ENCODE data around the gene COL9A3.

The COL9A3 gene

GRCh38 chr20:62881662-62882395 is 65.0 kb downstream of the COL9A3 start:
- no peak for DNase-seq

- no peak for DNase-seq
Observed at GRCh38 chr20:62882426-62882825, 65.6 kb downstream of the COL9A3 start.

DNA sequence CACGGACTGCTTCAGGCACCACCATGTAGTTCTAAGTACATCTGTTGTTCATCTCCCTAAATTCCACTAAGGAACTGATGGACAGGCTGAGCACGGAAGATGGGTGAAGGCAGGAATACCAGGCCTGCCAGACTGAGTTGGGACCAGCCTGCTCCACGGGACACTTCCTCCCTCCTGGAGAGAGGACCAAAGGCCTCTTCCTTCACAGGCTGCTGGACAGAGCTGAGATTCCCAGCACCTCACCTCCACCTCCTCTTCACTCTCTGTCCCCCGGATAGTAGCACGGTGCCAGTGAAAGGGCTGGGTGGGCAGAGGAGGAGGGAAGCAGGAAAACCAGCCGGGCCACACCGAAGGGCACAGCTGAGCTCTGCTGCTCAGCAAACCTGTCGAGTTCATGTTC is 67.7 kb downstream of the COL9A3 start:
- DNase-seq = no peak

DNA sequence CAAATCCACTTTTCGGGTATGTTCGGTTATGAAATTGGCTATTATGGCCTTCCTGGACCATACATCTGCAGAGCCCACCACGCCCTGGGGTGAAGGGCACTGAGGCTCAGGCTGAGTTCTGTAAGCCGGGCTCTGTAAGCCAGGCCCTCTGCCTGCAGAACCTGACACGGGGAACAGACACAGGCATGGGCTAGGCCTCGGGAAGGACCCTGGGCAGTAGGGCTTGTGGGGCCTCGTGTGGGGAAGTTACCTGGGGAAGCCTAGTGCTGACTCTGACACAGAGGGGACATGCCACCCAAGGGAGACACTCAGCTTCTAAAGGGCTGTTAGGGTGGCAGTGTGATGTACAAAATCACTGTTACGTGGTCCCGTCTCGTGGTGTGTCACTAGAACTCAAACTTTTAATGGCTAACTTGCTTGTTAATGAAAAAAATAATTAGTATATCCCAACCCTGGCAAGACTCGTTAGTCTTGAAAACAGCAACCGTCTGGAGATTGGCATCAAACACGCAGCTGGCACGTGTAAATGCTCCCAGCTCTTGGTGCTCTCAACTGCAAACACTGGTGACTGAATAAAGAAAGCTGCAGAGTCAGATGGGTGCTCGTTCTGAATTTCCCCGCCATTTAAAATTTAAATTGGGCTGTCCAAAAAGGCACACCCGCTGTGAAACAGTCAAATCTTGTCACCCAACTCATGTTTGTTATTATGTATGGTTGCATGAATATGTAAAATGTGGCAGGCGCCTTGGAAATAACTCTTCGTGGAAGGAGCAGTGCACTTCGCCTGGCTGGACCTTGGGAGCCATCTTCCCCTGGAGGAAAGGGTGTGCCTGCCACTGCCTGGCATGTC is 68.4 kb downstream of the COL9A3 start:
- DNase-seq = no peak

DNA sequence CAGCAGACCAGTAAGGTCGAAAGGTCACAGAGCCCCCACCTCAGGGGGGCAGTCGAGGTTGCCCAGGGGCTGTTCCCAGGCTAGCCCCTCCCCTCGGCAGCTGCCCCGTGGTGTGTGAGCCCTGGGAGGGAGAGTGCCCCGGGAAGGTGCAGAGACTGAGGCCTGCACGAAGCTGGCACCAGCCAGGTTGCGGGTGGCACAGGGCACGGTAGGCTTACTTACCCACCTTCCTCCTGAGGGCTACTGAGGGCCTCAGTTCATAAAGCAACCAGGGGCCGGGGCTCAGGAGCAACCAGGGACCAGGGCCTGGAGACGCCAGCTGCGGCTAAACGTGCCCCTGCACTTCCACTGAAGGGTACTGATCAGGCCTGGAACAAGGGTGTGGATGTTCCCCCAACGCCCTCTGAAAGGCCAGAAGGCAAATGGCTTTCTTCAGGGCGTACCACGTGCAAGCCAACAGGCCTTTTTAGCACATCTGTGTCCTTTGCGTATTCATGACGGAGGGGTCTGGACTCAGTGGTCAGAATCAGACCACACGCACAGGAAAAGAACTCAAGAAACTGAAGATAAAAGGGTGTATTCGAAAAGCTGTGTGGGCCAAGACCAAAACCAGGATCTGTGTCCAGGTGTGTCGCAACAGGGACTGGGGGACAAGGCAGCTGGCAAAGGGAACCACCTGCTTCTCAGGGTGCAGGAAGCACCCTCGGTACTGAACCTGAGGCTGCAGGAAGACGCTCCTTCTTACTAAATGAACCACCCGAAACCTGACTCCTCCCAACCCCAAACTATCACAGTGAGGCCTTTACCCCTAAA is 69.3 kb downstream of the COL9A3 start:
- no peak for DNase-seq

DNA sequence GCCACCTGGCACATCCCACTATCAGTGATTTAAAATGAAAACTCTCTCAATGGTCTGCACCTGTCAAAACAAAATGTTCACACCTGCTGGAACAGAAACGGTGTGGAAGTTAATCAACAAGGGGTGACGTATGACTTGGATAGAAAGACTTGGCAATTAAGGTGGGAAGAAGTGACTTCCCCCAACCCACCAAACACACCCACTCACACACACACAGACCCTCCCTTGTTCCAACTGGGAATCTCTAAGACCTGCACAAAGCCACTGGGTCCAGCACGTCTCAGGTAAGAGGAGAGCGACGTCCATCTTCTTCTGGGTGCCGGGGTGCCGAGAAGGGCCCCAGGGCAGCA is 69.8 kb downstream of the COL9A3 start:
- no peak for DNase-seq

DNA sequence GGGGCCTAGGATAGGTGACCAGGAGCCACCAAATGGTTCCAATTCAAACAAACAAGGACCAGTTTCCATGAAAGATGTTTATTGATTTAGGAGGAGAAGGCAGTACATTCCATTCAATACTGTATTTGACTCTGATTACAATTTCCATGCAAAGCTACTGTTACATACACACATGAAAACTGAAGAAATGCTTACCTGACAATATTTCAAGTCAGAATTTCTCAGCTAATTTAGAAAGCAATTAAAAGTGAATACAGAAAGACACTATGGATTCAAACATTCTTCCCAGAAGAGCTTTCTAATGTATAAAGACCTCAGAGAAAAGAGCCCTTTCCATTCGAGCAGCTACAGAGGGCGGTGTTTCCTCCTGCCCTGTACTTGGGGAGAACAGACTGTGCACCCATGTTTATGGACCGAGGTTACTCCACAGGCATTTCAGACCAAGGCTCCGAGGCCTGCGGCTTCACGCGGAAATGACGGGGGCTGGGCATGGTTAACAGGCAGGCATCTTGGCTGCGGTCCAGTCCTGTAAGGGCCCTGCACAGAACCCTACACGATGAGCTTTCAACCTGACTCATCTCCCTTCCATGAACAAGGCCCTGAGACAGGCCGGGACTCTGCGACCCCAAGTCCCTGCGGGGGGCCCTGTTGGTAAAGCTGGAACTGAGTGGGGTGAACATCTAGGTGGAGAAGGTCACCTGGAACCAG is 70.5 kb downstream of the COL9A3 start:
- DNase-seq = no peak

DNA sequence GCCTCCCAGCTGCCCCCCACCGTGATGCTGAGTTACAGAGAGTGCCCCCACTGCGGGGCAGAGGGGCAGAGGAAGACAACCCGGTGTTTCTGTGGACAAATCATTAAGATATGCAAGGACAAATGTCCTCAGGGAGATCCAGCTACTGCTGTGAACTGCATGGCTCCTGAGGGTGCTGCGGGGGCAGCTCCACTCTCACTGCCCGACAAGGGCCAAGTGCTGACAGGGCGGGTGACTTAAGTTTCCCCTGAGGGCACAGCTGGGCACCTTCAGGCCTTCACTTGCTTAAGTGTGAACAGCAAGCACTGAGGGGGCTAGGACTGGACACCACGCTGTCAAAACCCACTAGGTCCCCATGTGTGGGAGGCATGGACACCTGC is 71.0 kb downstream of the COL9A3 start:
- no peak for DNase-seq

DNA sequence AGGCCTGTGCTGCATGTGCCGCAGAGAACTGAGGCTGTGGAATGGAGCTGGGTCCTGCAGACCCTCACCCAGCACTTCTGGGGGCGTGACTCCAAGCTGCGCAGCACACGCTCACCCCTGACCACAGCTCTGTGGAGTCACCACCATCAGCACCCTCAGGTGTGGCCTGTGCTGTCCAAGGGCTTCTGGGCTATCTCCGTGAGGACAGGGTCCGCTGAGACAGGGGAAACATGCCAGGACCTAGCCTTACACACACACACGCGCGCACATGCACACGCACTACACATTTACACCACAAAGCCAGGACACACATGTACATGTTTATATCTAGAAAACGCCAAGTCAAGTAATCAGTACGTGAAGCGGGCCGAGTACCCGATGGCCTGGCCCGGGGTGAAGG is 71.6 kb downstream of the COL9A3 start:
- no peak for DNase-seq

DNA sequence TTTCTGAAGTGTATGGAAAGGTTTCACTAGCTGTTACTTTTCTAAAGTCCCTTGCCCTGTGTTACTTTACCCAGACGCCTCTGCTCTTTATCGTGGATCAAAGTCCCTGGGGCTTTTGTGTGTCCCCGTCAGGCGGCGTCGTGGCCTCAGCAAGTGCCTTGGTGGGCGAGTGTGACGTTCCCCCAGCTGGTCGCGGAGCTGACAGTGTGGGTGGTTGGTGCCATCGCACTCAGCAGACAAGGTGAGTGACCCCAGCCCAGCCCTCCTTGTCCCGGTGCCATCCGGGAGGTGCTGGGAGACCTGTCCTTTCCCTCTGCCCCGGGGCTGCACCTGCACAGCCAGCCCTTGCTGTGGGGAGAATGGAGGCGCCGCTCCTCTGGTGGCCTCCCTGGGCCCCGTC is 72.1 kb downstream of the COL9A3 start:
- DNase-seq = no peak

DNA sequence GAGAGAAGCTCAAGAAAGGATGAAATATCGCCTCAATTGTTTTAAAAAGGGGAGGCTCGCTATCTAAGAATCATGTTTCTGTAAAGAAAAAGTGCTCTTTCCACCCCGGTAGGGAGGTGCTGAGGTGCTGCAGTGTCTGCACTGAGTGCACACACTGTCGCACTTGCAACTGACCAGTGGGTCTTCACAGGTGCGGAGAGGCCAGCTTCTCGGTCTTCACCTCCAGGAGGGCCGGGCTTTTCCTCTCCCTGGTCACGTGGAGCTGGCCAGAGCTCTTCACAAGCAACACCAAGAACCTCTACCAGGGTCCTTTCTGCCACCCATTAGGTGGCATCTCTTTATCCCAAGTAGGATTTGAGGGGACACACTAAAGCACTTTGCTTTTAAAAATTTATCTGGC is 72.6 kb downstream of the COL9A3 start:
- DNase-seq = no peak

DNA sequence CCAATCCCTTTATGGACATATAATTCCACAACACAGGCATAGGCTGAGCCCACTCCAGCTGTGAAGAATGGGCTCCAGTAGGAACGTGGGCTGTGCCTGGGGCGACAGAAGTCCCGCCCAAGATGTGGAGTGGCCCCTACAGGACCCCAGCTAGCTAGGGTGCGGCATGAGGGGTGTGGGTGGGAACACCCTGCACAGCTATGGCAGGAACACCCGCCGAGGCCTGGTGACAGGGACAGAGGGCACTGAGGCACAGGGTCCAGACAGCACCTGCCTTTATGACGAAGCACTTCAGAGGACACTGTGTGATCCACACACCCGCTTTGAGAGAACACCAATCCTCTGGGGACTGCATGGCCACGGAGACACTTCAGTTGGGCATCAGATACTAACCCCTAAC is 73.0 kb downstream of the COL9A3 start:
- no peak for DNase-seq

GRCh38 chr20:62890444-62890843 is 73.6 kb downstream of the COL9A3 start:
- DNase-seq = no peak
